Measurements from ENCODE around the gene SORCS1. TPM values are rescaled to one million over a fixed set of nuclear protein-coding genes. Genes with fewer than 3 reads are reported as not detected.

The SORCS1 gene
- total RNA-seq, 1 experiment from 2014 or later, result not detected

GRCh38 chr10:107033799-107034422, 130.6 kb downstream of the SORCS1 start:
- Mint-ChIP-seq H3K27ac (ENCODE audit: unreplicated experiment) (no peak overlapping the region), H3K4me1 (ENCODE audit: low read depth, unreplicated experiment) (no peaks in the 10 kb centered on the region), H3K27me3 (ENCODE audit: insufficient read depth, unreplicated experiment) (peaks cover 6% of the 10 kb centered on the region), H3K9me3 (ENCODE audit: unreplicated experiment) (no peaks in the 10 kb centered on the region), H3K36me3 (ENCODE audit: insufficient read depth, unreplicated experiment) (no peaks in the 10 kb centered on the region), H3K4me3 (ENCODE audit: unreplicated experiment) (no peak overlapping the region)
- DNase-seq, result no peak
- intact Hi-C loops (cut with micrococcal nuclease; ENCODE audit: unreplicated experiment), result no loop called here
- Histone ChIP-seq H3K9me3 (no peaks in the 10 kb centered on the region), H3K36me3 (ENCODE audit: control insufficient read depth, insufficient read depth, low read length) (no peaks in the 10 kb centered on the region), H3K4me3 (ENCODE audit: low read depth, low read length) (no peak overlapping the region), H3K27me3 (replicated peaks; ENCODE audit: control insufficient read depth, insufficient read depth, low read length) (no peaks in the 10 kb centered on the region), H3K4me1 (no peaks in the 10 kb centered on the region)
- POLR2A ChIA-PET, result no interaction called here
- no TSS peak for BruUV-seq (replicated peaks)
- CTCF ChIA-PET, result no interaction called here
- no peak for TF ChIP-seq CTCF (IDR thresholded peaks at IDR 0.05; ENCODE audit: insufficient read depth in 1 of 2, low read depth in 1 of 2, low read length in 1 of 2, severe bottlenecking in 1 of 2, unreplicated experiment in 1 of 2)

GRCh38 chr10:107032700-107033401, 131.7 kb downstream of the SORCS1 start:
- H3K4me1 Mint-ChIP-seq (ENCODE audit: low read depth, unreplicated experiment), result no peaks in the 10 kb centered on the region
- no peak for TF ChIP-seq CTCF (IDR thresholded peaks at IDR 0.05; ENCODE audit: insufficient read depth in 1 of 2, low read depth in 1 of 2, low read length in 1 of 2, severe bottlenecking in 1 of 2, unreplicated experiment in 1 of 2)

GRCh38 chr10:107031931-107032699, 132.4 kb downstream of the SORCS1 start:
- no peak overlapping the region for H3K27ac Mint-ChIP-seq (ENCODE audit: unreplicated experiment)
- no peaks in the 10 kb centered on the region for H3K36me3 Mint-ChIP-seq (ENCODE audit: insufficient read depth, unreplicated experiment)
- Histone ChIP-seq H3K36me3 (ENCODE audit: control insufficient read depth, insufficient read depth, low read length) (no peaks in the 10 kb centered on the region), H3K4me3 (ENCODE audit: low read depth, low read length) (no peak overlapping the region), H3K9me3 (no peaks in the 10 kb centered on the region), H3K27me3 (replicated peaks; ENCODE audit: control insufficient read depth, insufficient read depth, low read length) (no peaks in the 10 kb centered on the region), H3K4me1 (no peaks in the 10 kb centered on the region)
- no TSS peak for BruUV-seq (replicated peaks)
- H3K27me3 Mint-ChIP-seq (ENCODE audit: insufficient read depth, unreplicated experiment), result peaks cover 6% of the 10 kb centered on the region
- no peak for DNase-seq
- POLR2A ChIA-PET, result no interaction called here
- H3K4me3 Mint-ChIP-seq (ENCODE audit: unreplicated experiment), result no peak overlapping the region
- TF ChIP-seq CTCF (IDR thresholded peaks at IDR 0.05; ENCODE audit: insufficient read depth in 1 of 2, low read depth in 1 of 2, low read length in 1 of 2, severe bottlenecking in 1 of 2, unreplicated experiment in 1 of 2), result no peak
- H3K9me3 Mint-ChIP-seq (ENCODE audit: unreplicated experiment), result no peaks in the 10 kb centered on the region
- H3K4me1 Mint-ChIP-seq (ENCODE audit: low read depth, unreplicated experiment), result no peaks in the 10 kb centered on the region
- CTCF ChIA-PET, result no interaction called here
- intact Hi-C loops (cut with micrococcal nuclease; ENCODE audit: unreplicated experiment), result no loop called here

More at GRCh38 chr10:107032700-107033401, 131.7 kb downstream of the SORCS1 start:
- Histone ChIP-seq H3K4me1 (no peaks in the 10 kb centered on the region), H3K36me3 (ENCODE audit: control insufficient read depth, insufficient read depth, low read length) (no peaks in the 10 kb centered on the region), H3K4me3 (ENCODE audit: low read depth, low read length) (no peak overlapping the region), H3K27me3 (replicated peaks; ENCODE audit: control insufficient read depth, insufficient read depth, low read length) (no peaks in the 10 kb centered on the region), H3K9me3 (no peaks in the 10 kb centered on the region)
- no TSS peak for BruUV-seq (replicated peaks)
- Mint-ChIP-seq H3K9me3 (ENCODE audit: unreplicated experiment) (no peaks in the 10 kb centered on the region), H3K27me3 (ENCODE audit: insufficient read depth, unreplicated experiment) (peaks cover 6% of the 10 kb centered on the region), H3K36me3 (ENCODE audit: insufficient read depth, unreplicated experiment) (no peaks in the 10 kb centered on the region), H3K4me3 (ENCODE audit: unreplicated experiment) (no peak overlapping the region), H3K27ac (ENCODE audit: unreplicated experiment) (no peak overlapping the region)
- intact Hi-C loops (cut with micrococcal nuclease; ENCODE audit: unreplicated experiment), result no loop called here
- POLR2A ChIA-PET, result no interaction called here
- CTCF ChIA-PET, result no interaction called here
- no peak for DNase-seq

All from Caco-2 (cell line).